Activated CD8-positive, alpha-beta memory T cell treated with anti-CD3 and anti-CD28 coated beads, Interleukin-2, amount 50 U/mL, for 4 hours (primary cell): ENCODE data around the gene R3HDM2.
"Not testable (repeated sequence)": the region's sequence is repeated elsewhere in the genome, so short reads cannot be mapped to it uniquely, and the experiment has no call there.

Source experiments
- DNase-seq: peaks from one replicate; pipeline ENCODE4 v3.0.0-alpha.2; 2020

Gene R3HDM2

DNA sequence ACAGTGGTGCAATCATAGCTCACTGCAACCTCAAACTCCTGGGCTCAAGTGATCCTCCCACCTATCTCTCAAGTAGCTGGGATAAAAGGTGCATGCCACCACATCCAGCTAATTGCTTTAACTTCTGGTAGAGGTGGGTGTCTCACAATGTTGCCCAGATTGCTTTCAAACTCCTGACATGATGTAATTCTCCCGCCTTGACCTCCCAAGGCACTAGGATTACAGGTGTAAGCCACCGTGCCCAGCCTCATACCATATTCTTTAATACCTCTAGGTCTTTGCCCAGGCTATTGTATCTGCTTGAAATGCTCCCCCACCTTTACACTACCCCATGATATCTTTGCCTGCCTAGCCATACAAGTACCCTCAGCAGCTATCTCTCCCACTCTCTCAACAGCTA, 11.3 kb downstream of the R3HDM2 start:
- DNase-seq: no peak

DNA sequence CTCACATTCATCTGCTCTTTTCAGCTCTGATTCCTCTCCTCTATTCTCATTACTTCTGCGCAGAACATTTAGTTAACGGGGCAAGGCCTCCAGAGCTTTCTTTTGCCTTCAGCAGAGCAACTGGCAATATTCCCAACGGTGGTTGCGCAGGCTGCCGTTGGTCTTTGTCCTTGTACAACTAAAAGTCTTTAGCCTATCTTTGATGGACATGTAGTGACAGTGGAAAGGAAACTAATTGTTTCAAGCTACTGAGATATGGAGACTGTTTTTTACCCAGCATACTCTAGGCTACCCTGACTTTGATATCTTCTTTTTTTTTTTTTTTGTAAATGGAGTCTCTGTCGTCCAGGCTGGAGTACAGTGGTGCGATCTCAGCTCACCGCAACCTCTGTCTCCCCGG, 12.6 kb downstream of the R3HDM2 start:
- no peak for DNase-seq

DNA sequence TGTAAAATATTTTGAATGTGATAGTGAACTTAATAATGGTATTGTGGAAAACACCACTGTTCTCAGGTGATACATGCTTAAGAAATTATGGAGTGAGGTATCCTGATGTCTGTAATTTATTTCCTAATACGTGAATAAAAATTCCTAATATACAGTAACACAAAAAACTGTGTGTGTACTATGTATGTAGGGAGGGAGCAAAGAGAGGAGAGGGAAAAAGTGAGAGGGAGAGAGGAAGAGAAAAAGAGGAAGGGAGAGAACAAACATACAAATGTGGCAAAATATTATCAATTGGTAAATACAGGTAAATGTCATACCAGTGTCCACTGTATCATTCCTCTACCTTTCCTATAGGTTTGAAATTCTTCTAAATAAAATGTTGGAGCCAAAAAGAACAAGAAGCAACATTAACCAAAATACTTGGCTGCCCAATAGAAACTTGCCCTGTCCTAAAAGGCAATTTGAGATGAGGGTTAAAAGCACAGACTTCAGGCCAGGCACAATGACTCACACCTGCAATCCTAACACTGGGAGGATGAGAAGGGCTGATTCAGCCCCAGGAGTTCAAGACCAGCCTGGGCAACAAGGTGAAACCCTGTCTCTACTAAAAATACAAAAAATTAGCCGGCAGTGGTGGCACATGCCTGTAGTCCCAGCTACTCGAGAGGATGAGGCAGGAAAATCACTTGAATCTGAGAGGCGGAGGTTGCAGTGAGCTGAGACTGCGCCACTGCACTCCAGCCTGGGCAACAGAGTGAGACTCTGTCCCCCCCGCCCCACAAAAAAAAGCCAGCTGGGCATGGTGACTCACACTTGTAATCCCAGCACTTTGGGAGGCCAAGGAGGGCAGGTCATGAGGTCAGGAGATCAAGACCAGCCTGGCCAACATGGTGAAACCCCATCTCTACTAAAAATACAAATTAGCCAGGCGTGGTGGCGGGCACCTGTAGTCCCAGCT, 14.5 kb downstream of the R3HDM2 start:
- DNase-seq: no peak

DNA sequence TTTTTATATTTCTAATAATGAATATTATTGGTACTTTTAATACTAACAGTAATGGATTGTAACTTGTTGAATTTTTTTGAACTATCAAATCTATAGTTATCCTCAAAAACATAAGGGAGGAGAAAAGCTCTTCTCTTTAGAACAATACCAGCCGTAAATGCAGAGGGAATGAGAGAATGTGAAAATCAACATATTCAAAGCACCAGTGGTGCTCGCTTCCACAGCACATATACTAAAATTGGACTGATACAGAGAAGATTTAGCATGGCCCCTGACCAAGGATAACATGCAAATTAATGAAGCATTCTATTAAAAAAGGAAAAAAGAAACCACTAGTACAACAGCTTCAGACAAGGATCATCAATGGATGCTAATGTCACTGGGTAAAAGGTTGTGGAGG, 15.8 kb downstream of the R3HDM2 start:
- no peak for DNase-seq

DNA sequence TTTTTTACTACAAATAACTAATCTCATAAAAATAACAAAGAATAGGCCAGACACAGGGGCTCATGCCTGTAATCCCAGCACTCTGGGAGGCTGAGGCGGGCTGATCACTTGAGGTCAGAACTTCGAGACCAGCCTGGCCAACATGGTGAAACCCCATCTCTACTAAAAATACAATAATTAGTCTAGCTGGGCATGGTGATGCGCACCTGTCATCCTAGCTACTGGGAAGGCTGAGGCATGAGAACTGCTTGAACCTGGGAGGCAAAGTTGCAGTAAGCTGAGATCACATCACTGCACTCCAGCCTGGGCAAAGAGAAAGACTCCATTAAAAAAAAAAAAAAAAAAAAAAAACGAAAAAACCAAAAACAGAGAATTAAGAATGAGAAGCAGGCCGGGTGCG, 16.7 kb downstream of the R3HDM2 start:
- not testable (repeated sequence) for DNase-seq

DNA sequence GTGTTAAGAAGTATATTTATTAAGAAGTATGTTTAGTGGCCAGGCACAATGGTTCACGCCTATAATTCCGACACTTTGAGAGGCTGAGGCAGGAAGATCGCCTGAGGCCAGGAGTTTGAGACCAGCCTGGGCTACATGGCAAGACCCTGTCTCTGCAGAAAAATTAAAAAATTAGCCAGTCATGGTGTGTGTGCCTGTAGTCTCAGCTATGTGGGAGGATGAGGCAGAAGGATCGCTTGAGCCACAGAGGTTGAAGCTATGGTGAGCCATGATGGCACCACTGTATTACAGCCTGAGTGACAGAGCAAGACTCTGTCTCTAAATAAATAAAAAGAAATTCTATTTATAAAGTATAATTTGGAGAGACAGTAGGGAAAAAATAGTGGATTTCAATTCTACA, 20.3 kb downstream of the R3HDM2 start:
- no peak for DNase-seq

DNA sequence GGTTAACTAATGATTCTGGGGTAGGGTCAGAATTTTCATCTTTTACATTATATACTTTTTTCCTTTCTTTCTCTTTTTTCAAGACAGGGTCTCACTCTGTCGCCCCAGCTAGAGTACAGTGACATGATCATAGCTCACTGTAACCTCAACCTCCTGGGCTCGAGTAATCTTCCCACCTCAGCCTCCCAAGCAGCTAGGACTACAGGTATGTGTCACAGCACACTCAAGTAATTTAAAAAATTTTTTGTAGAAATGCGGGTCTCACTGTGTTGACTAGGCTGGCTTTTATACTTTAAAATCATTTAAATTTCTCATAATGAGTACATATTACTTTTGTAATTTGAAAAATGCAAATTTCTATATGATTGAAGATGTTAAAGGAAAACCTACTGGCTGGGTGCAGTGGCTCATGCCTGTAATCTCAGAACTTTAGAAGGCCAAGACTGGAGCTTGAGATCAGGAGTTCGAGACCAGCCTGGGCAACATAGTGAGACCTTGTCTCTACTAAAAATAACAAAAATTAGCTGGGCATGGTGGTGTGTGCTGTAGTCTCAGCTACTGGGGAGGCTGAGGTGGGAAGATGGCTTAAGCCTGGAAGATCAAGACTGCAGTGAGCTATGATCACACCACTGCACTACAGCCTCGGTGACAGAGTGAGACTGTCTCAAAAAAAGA, 25.7 kb downstream of the R3HDM2 start:
- no peak for DNase-seq

DNA sequence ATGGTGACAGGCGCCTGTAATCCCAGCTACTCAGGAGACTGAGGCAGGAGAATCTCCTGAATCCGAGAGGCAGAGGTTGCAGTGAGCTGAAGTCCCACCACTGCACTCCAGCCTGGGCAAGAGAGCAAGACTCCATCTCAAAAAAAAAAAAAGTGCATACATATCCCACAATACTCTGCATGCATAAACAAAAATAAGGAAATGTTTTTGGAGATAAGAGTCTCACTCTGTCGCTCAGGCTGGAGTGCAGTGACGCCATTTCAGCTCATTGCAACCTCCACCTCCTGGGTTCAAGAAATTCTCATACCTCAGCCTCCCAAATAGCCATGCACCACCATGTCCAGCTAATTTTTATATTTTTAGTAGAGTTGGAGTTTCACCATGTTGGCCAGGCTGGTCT, 28.7 kb downstream of the R3HDM2 start:
- not testable (repeated sequence) for DNase-seq

DNA sequence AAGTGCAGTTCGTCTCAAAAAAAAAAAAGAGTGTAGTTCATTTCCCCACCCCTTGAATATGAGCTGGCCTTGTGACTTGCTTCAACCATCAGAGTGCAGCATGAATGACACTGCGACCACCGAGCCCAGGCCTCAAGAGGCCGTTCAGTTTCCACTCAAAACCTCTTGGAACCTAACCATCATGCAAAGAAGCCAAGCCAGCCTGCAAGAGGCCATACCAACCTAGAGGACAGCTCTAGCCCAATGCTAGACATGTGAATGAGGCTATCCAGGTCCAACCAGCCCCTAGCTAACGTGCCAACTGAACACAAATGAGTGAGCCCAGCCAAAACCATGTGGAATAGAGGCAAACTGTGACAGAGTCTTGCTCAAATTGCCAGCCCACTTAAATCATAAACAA, 29.7 kb downstream of the R3HDM2 start:
- DNase-seq: no peak

DNA sequence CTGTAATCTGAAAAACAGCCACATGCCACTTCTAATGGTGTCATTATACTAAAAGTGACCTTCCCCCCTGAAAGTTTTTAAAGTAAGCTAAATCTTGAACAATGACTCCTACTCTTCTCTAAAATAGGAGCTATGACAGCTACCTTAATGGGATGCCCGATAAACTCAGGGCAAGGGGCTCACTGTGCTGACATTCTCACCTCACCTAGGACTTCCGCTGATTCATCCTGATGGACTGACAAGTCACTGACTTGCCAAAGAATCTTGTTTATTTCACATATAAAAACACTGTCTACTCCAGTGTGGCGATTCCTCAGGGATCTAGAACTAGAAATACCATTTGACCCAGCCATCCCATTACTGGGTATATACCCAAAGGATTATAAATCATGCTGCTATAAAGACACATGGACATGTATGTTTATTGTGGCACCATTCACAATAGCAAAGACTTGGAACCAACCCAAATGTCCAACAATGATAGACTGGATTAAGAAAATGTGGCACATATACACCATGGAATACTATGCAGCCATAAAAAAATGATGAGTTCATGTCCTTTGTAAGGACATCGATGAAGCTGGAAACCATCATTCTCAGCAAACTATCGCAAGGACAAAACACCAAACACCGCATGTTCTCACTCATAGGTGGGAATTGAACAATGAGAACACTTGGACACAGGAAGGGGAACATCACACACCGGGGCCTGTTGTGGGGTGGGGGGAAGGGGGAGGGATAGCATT, 31.0 kb downstream of the R3HDM2 start:
- not testable (repeated sequence) for DNase-seq

DNA sequence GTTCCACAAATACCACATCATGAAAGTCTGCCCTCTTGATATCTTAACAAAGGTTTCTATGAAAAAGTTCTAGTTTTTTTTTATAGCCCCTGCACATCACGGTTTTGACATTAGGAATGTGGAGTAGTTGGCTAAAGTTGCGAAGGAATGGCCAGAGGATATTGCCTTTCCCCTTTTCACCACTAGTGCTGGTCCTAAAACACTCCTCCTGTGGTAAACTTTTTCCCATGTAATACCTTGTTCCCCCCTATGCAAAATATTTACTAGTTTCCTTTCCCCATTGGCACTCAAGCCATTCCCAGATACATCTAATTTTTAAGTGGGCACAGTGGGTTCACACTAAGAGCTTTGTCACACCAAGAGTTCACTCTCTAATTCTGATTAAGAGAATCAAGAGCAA, 33.4 kb downstream of the R3HDM2 start:
- no peak for DNase-seq

DNA sequence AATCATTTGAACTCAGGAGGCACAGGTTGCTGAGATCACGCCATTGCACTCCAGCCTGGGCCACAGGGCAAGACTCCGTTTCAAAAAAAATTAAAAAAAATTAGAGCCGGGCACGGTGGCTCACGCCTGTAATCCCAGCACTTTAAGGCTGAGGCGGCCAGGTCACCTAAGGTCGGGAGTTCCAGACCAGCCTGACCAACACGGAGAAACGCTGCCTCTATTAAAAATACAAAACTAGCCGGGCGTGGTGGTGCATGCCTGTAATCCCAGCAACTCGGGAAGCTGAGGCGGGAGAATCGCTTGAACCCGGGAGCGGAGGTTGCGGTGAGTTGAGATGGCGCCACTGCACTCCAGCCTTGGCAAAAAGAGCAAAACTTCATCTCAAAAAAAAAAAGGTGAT, 35.7 kb downstream of the R3HDM2 start:
- DNase-seq: no peak

DNA sequence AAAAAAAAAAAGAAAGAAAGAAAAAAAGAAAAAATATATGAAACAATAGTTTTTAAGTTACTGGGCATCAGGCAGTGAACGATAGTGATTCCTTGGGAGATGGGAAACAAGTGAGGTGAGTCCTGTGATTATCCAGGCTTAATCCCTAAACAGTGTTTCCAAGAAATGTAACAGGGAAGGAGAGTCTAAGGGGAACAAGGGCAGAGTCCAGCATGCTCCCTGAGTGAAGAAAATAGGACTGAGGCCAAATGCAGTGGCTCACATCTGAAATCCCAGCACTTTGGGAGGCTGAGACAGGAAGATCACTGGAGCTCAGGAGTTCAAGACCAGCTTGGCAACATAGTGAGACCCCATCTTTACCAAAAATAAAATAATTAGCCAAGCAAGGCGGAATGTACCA, 40.7 kb downstream of the R3HDM2 start:
- no peak for DNase-seq

DNA sequence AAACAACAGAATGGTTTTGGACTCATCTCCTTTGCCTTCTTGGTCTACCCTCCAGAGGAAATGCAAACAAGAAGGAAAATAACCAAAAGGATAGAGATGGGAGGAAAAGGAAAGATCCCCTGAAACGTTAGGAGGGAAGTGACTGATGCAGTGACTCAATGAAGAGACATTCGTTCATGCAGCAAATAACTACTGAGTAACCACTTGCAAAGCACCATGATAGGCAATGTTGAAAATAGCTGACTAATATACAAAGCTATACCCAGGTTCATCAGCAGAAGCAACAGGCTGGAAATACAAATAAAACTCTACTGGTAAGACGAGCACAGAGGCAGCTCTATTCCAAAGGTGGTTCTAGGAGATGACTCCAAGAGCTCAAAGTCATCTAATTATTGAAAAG, 41.8 kb downstream of the R3HDM2 start:
- DNase-seq: no peak

DNA sequence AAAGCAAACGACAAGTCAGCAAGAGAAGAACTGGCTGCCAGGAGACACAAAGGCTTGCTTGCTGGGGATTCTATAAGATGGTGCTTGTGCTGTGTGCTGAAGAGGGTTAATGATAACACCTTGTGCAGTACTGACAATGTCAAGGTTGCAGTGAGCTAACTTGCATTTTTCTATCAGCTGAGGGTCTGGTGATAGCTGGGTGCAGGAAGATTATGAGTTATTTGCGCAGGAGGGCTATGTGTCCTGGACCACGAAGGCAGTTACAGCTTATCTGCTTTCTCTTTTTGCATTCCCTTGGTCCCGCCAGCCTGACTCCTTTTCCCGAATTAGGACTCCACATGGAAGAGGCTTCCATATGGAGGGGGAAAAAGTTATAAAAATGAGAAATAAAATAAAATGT, 42.4 kb downstream of the R3HDM2 start:
- DNase-seq: no peak

DNA sequence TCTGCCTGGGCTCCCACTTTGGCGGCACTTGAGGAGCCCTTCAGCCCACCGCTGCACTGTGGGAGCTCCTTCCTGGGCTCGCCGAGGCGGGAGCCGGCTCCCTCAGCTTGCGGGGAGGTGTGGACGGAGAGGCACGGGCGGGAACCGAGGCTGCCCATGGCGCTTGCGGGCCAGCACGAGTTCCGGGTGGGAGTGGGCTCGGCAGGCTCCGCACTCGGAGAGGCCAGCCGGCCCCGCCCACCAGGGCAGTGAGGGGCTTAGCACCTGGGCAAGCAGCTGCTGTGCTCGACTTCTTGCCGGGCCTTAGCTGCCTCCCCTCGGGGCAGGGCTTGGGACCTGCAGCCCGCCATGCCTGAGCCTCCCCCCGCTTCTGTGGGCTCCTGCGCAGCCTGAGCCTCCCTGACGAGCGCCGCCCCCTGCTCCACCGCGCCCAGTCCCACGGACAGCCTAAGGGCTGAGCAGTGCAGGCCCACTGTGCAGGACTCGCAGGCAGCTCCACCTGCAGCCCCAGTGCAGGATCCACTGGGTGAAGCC, 44.6 kb downstream of the R3HDM2 start:
- DNase-seq: no peak

DNA sequence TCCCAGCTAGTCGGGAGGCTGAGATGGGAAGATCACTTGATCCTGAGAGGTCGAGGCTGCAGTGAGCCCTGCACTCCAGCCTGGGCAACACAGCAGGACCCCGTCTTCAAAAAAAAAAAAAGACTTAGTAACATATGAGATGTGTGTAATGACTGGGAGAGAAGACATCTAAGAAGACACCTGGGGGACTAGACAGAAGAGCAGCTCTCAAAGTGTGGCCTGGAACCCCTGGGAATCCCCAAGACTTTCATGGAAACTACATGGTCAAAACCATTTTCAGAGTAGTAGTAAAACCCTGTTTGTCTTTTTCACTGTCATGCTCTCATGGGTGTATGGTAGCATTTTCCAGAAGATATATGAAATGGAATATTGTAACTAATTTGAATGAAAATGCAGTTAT, 45.3 kb downstream of the R3HDM2 start:
- DNase-seq: no peak

DNA sequence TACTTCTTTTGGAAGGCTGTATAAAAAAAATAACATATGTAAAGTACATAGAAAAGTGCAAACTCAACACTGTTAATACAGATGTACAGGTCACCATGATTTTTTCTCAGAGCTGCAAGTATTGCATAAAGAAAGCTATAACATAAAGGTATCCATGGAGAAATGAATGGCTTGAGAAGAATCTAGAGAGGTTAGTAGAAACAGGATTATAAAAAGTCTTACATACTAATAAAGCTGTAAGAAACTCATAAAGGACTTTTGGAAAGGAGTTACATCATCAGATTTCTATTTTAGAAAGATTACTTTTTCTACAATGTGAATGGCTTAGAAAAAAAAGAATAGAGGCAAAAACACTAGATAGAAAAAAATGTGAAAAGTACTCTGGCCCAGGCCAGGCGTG, 46.4 kb downstream of the R3HDM2 start:
- DNase-seq: no peak

DNA sequence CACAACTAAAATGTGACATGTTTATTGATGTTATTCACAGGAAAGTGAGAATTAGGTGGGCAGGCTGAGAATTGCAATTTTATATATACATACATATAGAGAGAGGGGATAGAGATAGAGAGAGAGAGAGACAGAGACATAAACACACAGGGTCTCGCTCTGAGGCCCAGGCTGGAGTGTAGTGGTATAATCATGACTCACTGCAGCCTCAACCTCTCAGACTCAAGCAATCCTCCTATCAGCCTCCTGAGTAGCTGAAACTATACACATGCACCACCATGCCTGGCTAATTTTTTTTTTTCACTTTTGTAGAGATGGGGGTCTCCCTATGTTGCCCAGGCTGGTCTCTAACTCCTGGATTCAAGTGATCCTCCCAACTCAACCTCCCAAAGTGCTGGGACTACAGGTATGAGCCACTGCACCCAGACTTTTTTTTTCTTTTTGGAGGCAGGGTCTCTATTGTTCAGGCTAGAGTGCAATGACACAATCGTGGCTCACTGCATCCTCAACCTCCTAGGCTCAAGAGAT, 49.1 kb downstream of the R3HDM2 start:
- no peak for DNase-seq

DNA sequence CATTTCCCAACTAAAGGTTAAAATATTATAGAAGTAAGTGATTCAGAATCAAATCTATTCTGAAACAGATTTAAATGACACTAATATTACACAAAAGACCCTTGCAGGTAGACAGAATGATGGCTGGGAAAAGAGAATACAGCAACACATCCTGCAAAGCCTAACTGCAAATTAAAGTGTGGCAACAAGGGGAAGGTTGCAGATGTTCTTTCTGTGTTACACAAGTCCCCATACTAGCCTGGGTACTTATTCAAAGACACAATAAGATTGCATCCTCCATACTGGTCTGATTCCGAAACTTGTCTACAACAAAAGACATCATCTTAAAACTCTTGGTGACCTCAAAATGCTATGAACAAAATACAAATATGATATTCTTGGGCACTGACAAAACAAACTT, 50.5 kb downstream of the R3HDM2 start:
- DNase-seq: no peak

DNA sequence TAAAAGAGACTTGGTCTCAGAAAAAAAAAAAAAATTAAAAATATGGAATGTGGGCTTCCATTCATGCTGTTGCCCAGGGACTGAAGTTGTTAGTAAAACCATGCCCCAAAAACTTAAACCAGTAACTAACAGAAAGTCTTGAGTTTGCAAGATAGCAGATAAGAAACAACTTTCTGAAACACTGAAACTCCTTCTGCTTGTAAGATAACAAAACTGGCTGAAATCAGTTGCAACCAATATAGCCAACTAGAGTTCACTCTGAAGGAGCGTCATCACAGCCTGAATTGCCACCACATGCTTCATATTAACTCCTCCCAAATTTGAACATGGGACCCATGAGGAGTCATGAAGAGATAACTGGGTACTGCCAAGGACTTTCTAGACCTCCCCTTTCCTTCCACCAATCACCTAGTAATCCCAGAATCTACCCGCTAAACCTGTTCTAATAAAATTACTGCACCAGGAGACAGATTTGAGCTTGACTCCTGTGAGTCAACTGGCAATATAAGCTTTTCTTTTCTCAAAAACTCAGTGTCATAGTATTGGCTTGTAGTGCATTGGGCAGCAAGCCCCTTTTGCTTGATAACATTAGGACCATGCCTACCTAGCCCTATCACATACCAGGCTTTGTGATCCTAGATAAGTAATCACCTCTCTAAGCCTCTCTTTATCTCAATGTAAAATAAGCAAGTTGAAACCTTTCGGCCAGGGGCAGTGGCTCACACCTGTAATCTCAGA, 53.6 kb downstream of the R3HDM2 start:
- no peak for DNase-seq

DNA sequence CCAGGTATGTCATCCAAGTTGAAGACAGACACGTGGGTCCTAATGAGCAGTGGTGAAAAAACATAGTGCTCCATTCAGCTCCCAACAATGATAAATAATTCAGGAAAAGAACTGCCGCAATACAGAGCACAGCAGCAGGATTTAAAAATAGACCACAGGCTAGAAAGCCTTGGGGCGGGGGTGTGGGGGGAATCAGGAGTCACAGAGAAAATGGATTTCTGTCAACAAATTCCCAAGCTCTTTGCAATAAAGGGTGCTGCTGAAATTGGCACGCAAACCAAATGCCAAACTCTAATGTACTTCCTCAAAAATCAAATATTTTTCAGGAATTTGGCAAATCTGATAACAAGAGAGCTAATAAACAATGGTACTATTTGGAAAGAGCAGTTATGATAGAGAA, 58.6 kb downstream of the R3HDM2 start:
- no peak for DNase-seq
